K562 (cell line): ENCODE results near the gene DGAT2.

ENCODE experiments used
- EZH2 ChIP-seq: IDR thresholded peaks from 2 replicates; pipeline ENCODE4 v1.6.1; 2012; ENCODE audit warnings: low read depth, mild to moderate bottlenecking, inconsistent platforms, low read length, borderline replicate concordance
- RCOR1 ChIP-seq, 2 experiments: IDR thresholded peaks; 2 replicates each; pipeline ENCODE4 v1.6.1; 2012; ENCODE audit warnings: low read depth in 2 of 2, low read length in 2 of 2, borderline replicate concordance in 1 of 2, improper control_type of control experiment in 1 of 2
- ZNF263 ChIP-seq: sonication (generic); formaldehyde crosslinking; IDR thresholded peaks from 2 replicates; pipeline ENCODE4 v1.8.0; 2022; ENCODE audit warnings: mild to moderate bottlenecking, missing genetic modification reagents, borderline replicate concordance
- TF ChIP-seq, protein P1 (sequence below), 3 experiments: IDR thresholded peaks in 2 of 3; conservative IDR thresholded peaks in 1 of 3; 2 replicates each; pipeline ENCODE4 v1.5.1; 2011 to 2012; ENCODE audit warnings: low read length in 3 of 3, mild to moderate bottlenecking in 3 of 3, control low read depth in 2 of 3, improper control_type of control experiment in 1 of 3, inconsistent platforms in 1 of 3, low read depth in 1 of 3, mixed read lengths in 1 of 3, moderate library complexity in 1 of 3; ENCODE audit not compliant: insufficient read depth in 2 of 3
- TF ChIP-seq, protein P2 (sequence below): fragments of 250-450 bp; sonication (Bioruptor Pico); IDR thresholded peaks from 2 replicates; pipeline ENCODE4 v1.8.0; 2021; ENCODE audit warnings: mild to moderate bottlenecking, moderate library complexity

DNA sequence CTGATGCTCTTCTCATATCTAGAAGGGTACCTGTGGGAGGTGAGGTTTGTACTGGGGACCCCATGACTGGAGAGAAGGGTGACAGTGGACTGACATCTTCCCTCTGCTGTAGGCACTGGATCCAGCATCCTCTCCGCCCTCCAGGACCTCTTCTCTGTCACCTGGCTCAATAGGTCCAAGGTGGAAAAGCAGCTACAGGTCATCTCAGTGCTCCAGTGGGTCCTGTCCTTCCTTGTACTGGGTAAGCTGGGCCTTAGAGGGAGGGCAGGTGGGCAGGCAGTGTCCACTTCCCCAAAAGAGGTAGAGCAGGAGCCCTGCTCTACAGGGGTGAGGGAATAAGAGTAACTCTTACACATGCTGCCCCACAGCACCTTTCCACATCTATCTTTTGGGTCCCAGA, 15.9 kb downstream of the DGAT2 start:
- TF ChIP-seq ZNF263, result no peak
- TF ChIP-seq, protein P1, sequence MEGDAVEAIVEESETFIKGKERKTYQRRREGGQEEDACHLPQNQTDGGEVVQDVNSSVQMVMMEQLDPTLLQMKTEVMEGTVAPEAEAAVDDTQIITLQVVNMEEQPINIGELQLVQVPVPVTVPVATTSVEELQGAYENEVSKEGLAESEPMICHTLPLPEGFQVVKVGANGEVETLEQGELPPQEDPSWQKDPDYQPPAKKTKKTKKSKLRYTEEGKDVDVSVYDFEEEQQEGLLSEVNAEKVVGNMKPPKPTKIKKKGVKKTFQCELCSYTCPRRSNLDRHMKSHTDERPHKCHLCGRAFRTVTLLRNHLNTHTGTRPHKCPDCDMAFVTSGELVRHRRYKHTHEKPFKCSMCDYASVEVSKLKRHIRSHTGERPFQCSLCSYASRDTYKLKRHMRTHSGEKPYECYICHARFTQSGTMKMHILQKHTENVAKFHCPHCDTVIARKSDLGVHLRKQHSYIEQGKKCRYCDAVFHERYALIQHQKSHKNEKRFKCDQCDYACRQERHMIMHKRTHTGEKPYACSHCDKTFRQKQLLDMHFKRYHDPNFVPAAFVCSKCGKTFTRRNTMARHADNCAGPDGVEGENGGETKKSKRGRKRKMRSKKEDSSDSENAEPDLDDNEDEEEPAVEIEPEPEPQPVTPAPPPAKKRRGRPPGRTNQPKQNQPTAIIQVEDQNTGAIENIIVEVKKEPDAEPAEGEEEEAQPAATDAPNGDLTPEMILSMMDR (IDR thresholded peaks at IDR 0.05 in 2 of 3, conservative IDR thresholded peaks at IDR 0.05 in 1 of 3; ENCODE audit: insufficient read depth in 2 of 3, low read depth in 1 of 3, low read length in 3 of 3), result no peak
- no peak for TF ChIP-seq EZH2
- TF ChIP-seq RCOR1 (IDR thresholded peaks at IDR 0.05; ENCODE audit: borderline replicate concordance in 1 of 2, low read depth in 2 of 2, low read length in 2 of 2), result no peak
- TF ChIP-seq, protein P2, sequence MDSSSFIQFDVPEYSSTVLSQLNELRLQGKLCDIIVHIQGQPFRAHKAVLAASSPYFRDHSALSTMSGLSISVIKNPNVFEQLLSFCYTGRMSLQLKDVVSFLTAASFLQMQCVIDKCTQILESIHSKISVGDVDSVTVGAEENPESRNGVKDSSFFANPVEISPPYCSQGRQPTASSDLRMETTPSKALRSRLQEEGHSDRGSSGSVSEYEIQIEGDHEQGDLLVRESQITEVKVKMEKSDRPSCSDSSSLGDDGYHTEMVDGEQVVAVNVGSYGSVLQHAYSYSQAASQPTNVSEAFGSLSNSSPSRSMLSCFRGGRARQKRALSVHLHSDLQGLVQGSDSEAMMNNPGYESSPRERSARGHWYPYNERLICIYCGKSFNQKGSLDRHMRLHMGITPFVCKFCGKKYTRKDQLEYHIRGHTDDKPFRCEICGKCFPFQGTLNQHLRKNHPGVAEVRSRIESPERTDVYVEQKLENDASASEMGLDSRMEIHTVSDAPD (CRISPR knock-in tag), result no peak
